SK-N-SH (cell line): ENCODE measurements around the gene PLD4. TPM values are rescaled to one million over a fixed set of nuclear protein-coding genes. Genes with fewer than 3 reads are reported as not detected.

Experiments
- CTCF ChIA-PET: fragments of 300-600, 350-600 bp; formaldehyde crosslinking; extraction: SDS; loops from one replicate; lab custom pipeline; 2021; lab: Yijun Ruan, JAX
- POLR2A ChIA-PET: fragments of 350-600 bp; sonication (Branson Sonifier 250); formaldehyde crosslinking; extraction: SDS; loops from one replicate; lab custom pipeline; 2020; ENCODE audit warnings: antibody characterized with exemption, inconsistent platforms; lab: Yijun Ruan, JAX
- DNase-seq: peaks from one replicate; pipeline ENCODE4 v3.0.0; 2012
- H2AFZ ChIP-seq: fragments of 200-600 bp; sonication (generic); 2 replicates; pipeline ENCODE4 v1.8.1; 2016; ENCODE audit warnings: antibody characterized with exemption, mild to moderate bottlenecking, low read depth
- H3F3A ChIP-seq: fragments of 200-600 bp; sonication (generic); replicated peaks from 2 replicates; pipeline ENCODE3; 2016; ENCODE audit warnings: antibody characterized with exemption, mild to moderate bottlenecking; ENCODE audit not compliant: insufficient read depth
- H3K27ac ChIP-seq, 2 experiments: fragments of 200-500 bp in 1 of 2; fragments of 200-600 bp in 1 of 2; sonication (Bioruptor generic) in 1 of 2; sonication (generic), shearing (Covaris generic) in 1 of 2; 2 replicates each; pipeline versions ENCODE4 v1.5.1 to v1.6.1; 2014 to 2016; ENCODE audit warnings: low read depth in 2 of 2, inconsistent platforms in 1 of 2, low read length in 1 of 2, mild to moderate bottlenecking in 1 of 2, mixed read lengths in 1 of 2
- H3K27me3 ChIP-seq: fragments of 200-600 bp; sonication (generic), shearing (Covaris generic); 2 replicates; pipeline ENCODE4 v1.6.1; 2016; ENCODE audit warnings: mixed run types; ENCODE audit not compliant: insufficient read depth
- H3K36me3 ChIP-seq, 2 experiments: fragments of 200-500 bp in 1 of 2; fragments of 200-600 bp in 1 of 2; sonication (Bioruptor generic) in 1 of 2; sonication (generic) in 1 of 2; replicated peaks in 1 of 2; 2 replicates each; pipeline versions ENCODE3 to v1.5.1; 2014 to 2016; ENCODE audit warnings: low read length in 1 of 2, mild to moderate bottlenecking in 1 of 2; ENCODE audit not compliant: insufficient read depth in 2 of 2, control insufficient read depth in 1 of 2
- H3K4me1 ChIP-seq, 2 experiments: fragments of 200-500 bp in 1 of 2; fragments of 200-600 bp in 1 of 2; sonication (Bioruptor generic) in 1 of 2; sonication (generic), shearing (Covaris generic) in 1 of 2; 2 replicates each; pipeline versions ENCODE4 v1.5.1 to v1.6.1; 2014 to 2016; ENCODE audit warnings: low read depth in 1 of 2, low read length in 1 of 2, mixed run types in 1 of 2; ENCODE audit not compliant: insufficient read depth in 2 of 2, control insufficient read depth in 1 of 2
- H3K4me2 ChIP-seq: fragments of 200-600 bp; sonication (generic), shearing (Covaris generic); 2 replicates; pipeline ENCODE4 v1.6.1; 2017; ENCODE audit warnings: mixed run types
- H3K4me3 ChIP-seq, 2 experiments: fragments of 200-500 bp in 1 of 2; fragments of 200-600 bp in 1 of 2; sonication (Bioruptor generic) in 1 of 2; sonication (generic), shearing (Covaris generic) in 1 of 2; 2 replicates each; pipeline versions ENCODE4 v1.5.1 to v1.8.1; 2014 to 2016; ENCODE audit warnings: low read depth in 2 of 2, inconsistent platforms in 1 of 2, low read length in 1 of 2, mild to moderate bottlenecking in 1 of 2, mixed read lengths in 1 of 2, moderate library complexity in 1 of 2
- H3K79me2 ChIP-seq: fragments of 200-600 bp; sonication (generic); 2 replicates; pipeline ENCODE4 v1.8.1; 2017; ENCODE audit warnings: mild to moderate bottlenecking; ENCODE audit not compliant: insufficient read depth
- H3K9ac ChIP-seq: fragments of 200-600 bp; sonication (generic); 2 replicates; pipeline ENCODE4 v1.6.1; 2017; ENCODE audit warnings: mixed run types
- H3K9me2 ChIP-seq: fragments of 200-600 bp; sonication (generic); 2 replicates; pipeline ENCODE4 v1.6.1; 2017; ENCODE audit warnings: mixed run types
- H3K9me3 ChIP-seq: fragments of 200-600 bp; sonication (generic); 2 replicates; pipeline ENCODE4 v1.6.1; 2017; ENCODE audit warnings: mixed run types, mild to moderate bottlenecking, moderate library complexity
- H4K20me1 ChIP-seq: fragments of 200-600 bp; sonication (generic); 2 replicates; pipeline ENCODE4 v1.6.1; 2017; ENCODE audit warnings: mild to moderate bottlenecking, mixed run types; ENCODE audit not compliant: insufficient read depth
- CHD2 ChIP-seq: fragments of 150-350 bp; IDR thresholded peaks from 2 replicates; pipeline ENCODE4 v1.6.1; 2018; ENCODE audit warnings: low read length; ENCODE audit not compliant: partially characterized antibody
- EP300 ChIP-seq, 2 experiments: IDR thresholded peaks; 2 replicates each; pipeline versions ENCODE4 v1.4.0 to v1.6.1; 2012; ENCODE audit warnings: borderline replicate concordance in 1 of 2, low read depth in 1 of 2, low read length in 1 of 2
- FOXJ3 ChIP-seq: sonication (generic); formaldehyde crosslinking; IDR thresholded peaks from 2 replicates; pipeline ENCODE4 v1.5.1; 2020; ENCODE audit warnings: mild to moderate bottlenecking, missing genetic modification reagents
- GATA2 ChIP-seq: sonication (generic); formaldehyde crosslinking; IDR thresholded peaks from 2 replicates; pipeline ENCODE4 v1.5.0; 2020; ENCODE audit warnings: mild to moderate bottlenecking, missing genetic modification reagents
- IRF3 ChIP-seq: fragments of 150-350 bp; IDR thresholded peaks from 2 replicates; pipeline ENCODE4 v1.6.1; 2016; ENCODE audit warnings: mild to moderate bottlenecking, low read depth, low read length
- JUND ChIP-seq: IDR thresholded peaks from 2 replicates; pipeline ENCODE4 v1.4.0; 2012
- MAX ChIP-seq: IDR thresholded peaks from 2 replicates; pipeline ENCODE4 v1.4.0; 2012; ENCODE audit warnings: low read depth
- MXI1 ChIP-seq: IDR thresholded peaks from 2 replicates; pipeline ENCODE4 v1.6.1; 2012; ENCODE audit warnings: mild to moderate bottlenecking, low read depth, low read length, improper control_type of control experiment
- NFIC ChIP-seq: IDR thresholded peaks from 2 replicates; pipeline ENCODE4 v1.4.0; 2012; ENCODE audit warnings: borderline replicate concordance
- POLR2AphosphoS5 ChIP-seq: IDR thresholded peaks from 2 replicates; pipeline ENCODE4 v1.6.1; 2012; ENCODE audit warnings: low read depth, low read length
- RAD21 ChIP-seq: IDR thresholded peaks from 2 replicates; pipeline ENCODE4 v1.6.1; 2012; ENCODE audit warnings: mild to moderate bottlenecking, low read length
- REST ChIP-seq: IDR thresholded peaks from 2 replicates; pipeline ENCODE4 v1.6.1; 2012; ENCODE audit warnings: mild to moderate bottlenecking, low read depth, low read length, moderate library complexity
- SIN3A ChIP-seq: IDR thresholded peaks from 2 replicates; pipeline ENCODE4 v1.6.1; 2012; ENCODE audit warnings: low read depth, mild to moderate bottlenecking, low read length, moderate library complexity, borderline replicate concordance
- TCF12 ChIP-seq: IDR thresholded peaks from 2 replicates; pipeline ENCODE4 v1.4.0; 2012
- TEAD4 ChIP-seq: IDR thresholded peaks from 2 replicates; pipeline ENCODE4 v1.4.0; 2012; ENCODE audit warnings: mild to moderate bottlenecking, borderline replicate concordance; ENCODE audit not compliant: insufficient read depth
- ZBTB33 ChIP-seq: IDR thresholded peaks from 2 replicates; pipeline ENCODE4 v1.4.0; 2012; ENCODE audit warnings: low read depth, borderline replicate concordance
- WGBS: methylation state at CpG from one replicate; pipeline ENCODE4 v1.1.6; 2017; ENCODE audit warnings: low lambda C conversion rate; 5-methylcytosine and 5-hydroxymethylcytosine counted together
- polyA plus RNA-seq, 3 experiments: library from polyadenylated mRNA; depleted of rRNA; stranded (reverse); fragments of >200 nt; gene quantifications; 2 replicates each; pipeline ENCODE4 v1.2.3, GENCODE V29; 2012

The PLD4 gene
- polyA plus RNA-seq, 1 of the 3 experiments (the other 2 are of a cell fraction): 0.02 TPM

- Histone ChIP-seq H3K27me3 (no peaks in the 10 kb centered on the region), H3K4me1 (peaks cover 0 to 6% of the 10 kb centered on the region in 2 experiments; a peak in 1 of 4 replicates), H3K4me3 (no peak overlapping the region), H3K27ac (no peak overlapping the region), H4K20me1 (no peaks in the 10 kb centered on the region), H3K36me3 (no peaks in the 10 kb centered on the region), H3K9me2 (no peaks in the 10 kb centered on the region), H3F3A (no peaks in the 10 kb centered on the region), H3K9ac (no peak overlapping the region), H3K4me2 (no peak overlapping the region), H3K79me2 (no peaks in the 10 kb centered on the region), H2AFZ (no peak overlapping the region), H3K9me3 (no peaks in the 10 kb centered on the region)
- TF ChIP-seq MXI1: no peak
- no peak for TF ChIP-seq FOXJ3 (CRISPR knock-in tag)
- TF ChIP-seq RAD21: no peak
- TF ChIP-seq TCF12: no peak
- TF ChIP-seq TEAD4: no peak
- no peak for TF ChIP-seq GATA2 (CRISPR knock-in tag)
- TF ChIP-seq ZBTB33: no peak
- TF ChIP-seq MAX: no peak
- TF ChIP-seq SIN3A: no peak
- TF ChIP-seq EP300 (IDR thresholded peaks at IDR 0.05; ENCODE audit: borderline replicate concordance in 1 of 2, low read depth in 1 of 2, low read length in 1 of 2): no peak
- no peak for TF ChIP-seq NFIC
- TF ChIP-seq IRF3: no peak
- TF ChIP-seq JUND: no peak
- WGBS: 83% methylated on average over 18 of the region's 37 CpGs
- ChIA-PET CTCF (interaction anchor here (0.8 to 6.7 kb wide), 9 partner anchors 30 to 176 kb away, joined by 3 to 51 read pairs (median 8); no protein-coding TSS in a partner anchor), POLR2A (no interaction called here)
- peak; percentile 27 for DNase-seq
Measured at GRCh38 chr14:104897330-104898194, 27.1 kb upstream of the PLD4 start.

- WGBS: 95% methylated on average over 7 of the region's 7 CpGs
- Histone ChIP-seq H4K20me1 (no peaks in the 10 kb centered on the region), H3K9me3 (no peaks in the 10 kb centered on the region), H3K4me3 (no peak overlapping the region), H3K36me3 (no peaks in the 10 kb centered on the region), H3K9ac (no peak overlapping the region), H3K27ac (no peak overlapping the region), H3K79me2 (no peaks in the 10 kb centered on the region), H3K4me1 (peaks cover 0 to 6% of the 10 kb centered on the region in 2 experiments; a peak in 1 of 4 replicates), H3K4me2 (no peak overlapping the region), H3K27me3 (no peaks in the 10 kb centered on the region), H3F3A (no peaks in the 10 kb centered on the region), H2AFZ (no peak overlapping the region), H3K9me2 (no peaks in the 10 kb centered on the region)
- ChIA-PET CTCF (interaction anchor here (1.0 to 1.6 kb wide), 3 partner anchors 71 to 148 kb away, joined by 3 to 9 read pairs (median 5); no protein-coding TSS in a partner anchor), POLR2A (no interaction called here)
- DNase-seq: peak; percentile 21
- TF ChIP-seq TEAD4: no peak
- no peak for TF ChIP-seq POLR2AphosphoS5
- no peak for TF ChIP-seq NFIC
- no peak for TF ChIP-seq FOXJ3 (CRISPR knock-in tag)
- no peak for TF ChIP-seq GATA2 (CRISPR knock-in tag)
- no peak for TF ChIP-seq CHD2
- TF ChIP-seq ZBTB33: no peak
- no peak for TF ChIP-seq REST
Measured at GRCh38 chr14:104898195-104898558, 26.5 kb upstream of the PLD4 start.
